Measurements from ENCODE around the gene CAMSAP2. TPM values are rescaled to one million over a fixed set of nuclear protein-coding genes. Genes with fewer than 3 reads are reported as not detected.

The CAMSAP2 gene
- total RNA-seq, 1 experiment from 2014 or later, result 23.4 TPM

DNA sequence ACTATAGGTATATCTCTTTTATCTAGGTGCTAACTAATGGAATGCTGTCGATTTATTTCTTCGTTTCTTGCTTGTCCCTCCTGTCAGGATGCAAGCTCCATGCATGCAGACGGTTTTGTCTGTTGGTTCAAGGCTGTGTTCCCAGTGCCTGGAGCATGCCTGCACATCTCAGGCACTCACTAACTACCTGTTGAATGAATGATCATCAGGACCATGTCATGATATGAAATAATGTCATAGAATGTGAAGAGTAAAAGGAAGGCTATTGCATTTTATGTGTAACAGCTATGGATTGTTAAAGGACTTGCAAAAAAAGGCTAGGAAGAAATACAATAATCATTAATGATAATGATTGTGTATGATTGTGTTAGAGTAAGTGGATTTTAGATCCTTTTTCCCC is 138.3 kb downstream of the CAMSAP2 start:
- POLR2A ChIA-PET, result interaction anchor here (1.2 kb wide), 1 partner anchor 18 kb away, joined by 4 read pairs; the partner anchor contains the start of gene INAVA
- TF ChIP-seq, protein P1, sequence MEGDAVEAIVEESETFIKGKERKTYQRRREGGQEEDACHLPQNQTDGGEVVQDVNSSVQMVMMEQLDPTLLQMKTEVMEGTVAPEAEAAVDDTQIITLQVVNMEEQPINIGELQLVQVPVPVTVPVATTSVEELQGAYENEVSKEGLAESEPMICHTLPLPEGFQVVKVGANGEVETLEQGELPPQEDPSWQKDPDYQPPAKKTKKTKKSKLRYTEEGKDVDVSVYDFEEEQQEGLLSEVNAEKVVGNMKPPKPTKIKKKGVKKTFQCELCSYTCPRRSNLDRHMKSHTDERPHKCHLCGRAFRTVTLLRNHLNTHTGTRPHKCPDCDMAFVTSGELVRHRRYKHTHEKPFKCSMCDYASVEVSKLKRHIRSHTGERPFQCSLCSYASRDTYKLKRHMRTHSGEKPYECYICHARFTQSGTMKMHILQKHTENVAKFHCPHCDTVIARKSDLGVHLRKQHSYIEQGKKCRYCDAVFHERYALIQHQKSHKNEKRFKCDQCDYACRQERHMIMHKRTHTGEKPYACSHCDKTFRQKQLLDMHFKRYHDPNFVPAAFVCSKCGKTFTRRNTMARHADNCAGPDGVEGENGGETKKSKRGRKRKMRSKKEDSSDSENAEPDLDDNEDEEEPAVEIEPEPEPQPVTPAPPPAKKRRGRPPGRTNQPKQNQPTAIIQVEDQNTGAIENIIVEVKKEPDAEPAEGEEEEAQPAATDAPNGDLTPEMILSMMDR (IDR thresholded peaks at IDR 0.05; ENCODE audit: insufficient read depth in 1 of 2, low read depth in 1 of 2, low read length in 1 of 2, severe bottlenecking in 1 of 2, unreplicated experiment in 1 of 2), result no peak

DNA sequence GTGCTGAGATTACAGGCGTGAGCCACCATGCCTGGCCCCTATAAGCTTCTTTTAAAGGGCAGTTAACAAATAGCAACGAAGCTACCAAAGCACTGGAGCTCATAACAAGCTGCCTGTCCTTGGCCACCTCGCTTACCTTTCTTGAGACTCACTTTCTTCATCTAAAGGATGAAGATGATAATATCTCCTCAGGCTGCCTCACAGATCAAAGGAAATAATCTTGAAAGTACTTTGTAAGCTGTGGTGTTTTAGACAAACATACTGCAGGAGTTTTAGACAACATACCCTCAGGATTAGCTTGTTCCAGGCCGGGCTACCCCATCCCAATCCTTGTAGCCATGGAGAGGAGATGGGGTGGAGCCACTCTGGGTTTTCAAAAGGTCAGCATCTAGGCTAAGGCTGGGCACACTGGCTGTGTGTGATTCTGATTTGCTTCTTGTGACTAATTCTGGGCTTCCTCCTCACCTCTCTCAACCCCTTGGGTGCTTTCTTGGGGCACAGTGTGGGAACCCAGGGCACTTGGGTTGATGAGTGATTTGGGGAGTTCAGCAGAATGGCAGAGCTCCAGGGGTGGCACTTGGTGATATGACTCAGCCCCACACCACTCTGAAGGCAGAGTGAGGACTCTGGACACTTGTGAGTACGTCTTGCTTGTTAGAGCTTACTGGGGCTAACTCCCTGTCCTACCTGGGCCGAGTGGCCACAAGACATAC is 139.3 kb downstream of the CAMSAP2 start:
- Histone ChIP-seq H3K4me3 (ENCODE audit: low read depth, low read length) (no peak overlapping the region), H3K27me3 (replicated peaks; ENCODE audit: control insufficient read depth, insufficient read depth, low read length) (no peaks in the 10 kb centered on the region; the same call in 1 of the 2 replicates), H3K4me1 (no peaks in the 10 kb centered on the region), H3K36me3 (ENCODE audit: control insufficient read depth, insufficient read depth, low read length) (no peaks in the 10 kb centered on the region), H3K9me3 (no peaks in the 10 kb centered on the region)
- TF ChIP-seq, protein P1 (IDR thresholded peaks at IDR 0.05; ENCODE audit: insufficient read depth in 1 of 2, low read depth in 1 of 2, low read length in 1 of 2, severe bottlenecking in 1 of 2, unreplicated experiment in 1 of 2), result no peak
- no peaks in the 10 kb centered on the region for H3K4me1 Mint-ChIP-seq (ENCODE audit: low read depth, unreplicated experiment)
- no peak overlapping the region for H3K27ac Mint-ChIP-seq (ENCODE audit: unreplicated experiment)
- no peaks in the 10 kb centered on the region for H3K9me3 Mint-ChIP-seq (ENCODE audit: unreplicated experiment)
- H3K36me3 Mint-ChIP-seq (ENCODE audit: insufficient read depth, unreplicated experiment), result no peaks in the 10 kb centered on the region
- POLR2A ChIA-PET, result no interaction called here
- no TSS peak for BruUV-seq (replicated peaks)
- no peaks in the 10 kb centered on the region for H3K27me3 Mint-ChIP-seq (ENCODE audit: insufficient read depth, unreplicated experiment)
- CTCF ChIA-PET, result no interaction called here
- DNase-seq, result no peak
- H3K4me3 Mint-ChIP-seq (ENCODE audit: unreplicated experiment), result no peak overlapping the region
- intact Hi-C loops (cut with micrococcal nuclease; ENCODE audit: unreplicated experiment), result no loop called here

More for the DNA sequence above, 138.3 kb downstream of the CAMSAP2 start:
- intact Hi-C loops (cut with micrococcal nuclease; ENCODE audit: unreplicated experiment), result no loop called here
- CTCF ChIA-PET, result no interaction called here
- Histone ChIP-seq H3K9me3 (no peaks in the 10 kb centered on the region), H3K27me3 (replicated peaks; ENCODE audit: control insufficient read depth, insufficient read depth, low read length) (no peaks in the 10 kb centered on the region; the same call in 1 of the 2 replicates), H3K4me1 (no peaks in the 10 kb centered on the region), H3K4me3 (ENCODE audit: low read depth, low read length) (no peak overlapping the region), H3K36me3 (ENCODE audit: control insufficient read depth, insufficient read depth, low read length) (no peaks in the 10 kb centered on the region)
- no peaks in the 10 kb centered on the region for H3K4me1 Mint-ChIP-seq (ENCODE audit: low read depth, unreplicated experiment)
- H3K27me3 Mint-ChIP-seq (ENCODE audit: insufficient read depth, unreplicated experiment), result no peaks in the 10 kb centered on the region
- H3K27ac Mint-ChIP-seq (ENCODE audit: unreplicated experiment), result no peak overlapping the region
- no peak overlapping the region for H3K4me3 Mint-ChIP-seq (ENCODE audit: unreplicated experiment)
- H3K36me3 Mint-ChIP-seq (ENCODE audit: insufficient read depth, unreplicated experiment), result no peaks in the 10 kb centered on the region
- no TSS peak for BruUV-seq (replicated peaks)
- no peak for DNase-seq
- no peaks in the 10 kb centered on the region for H3K9me3 Mint-ChIP-seq (ENCODE audit: unreplicated experiment)

DNA sequence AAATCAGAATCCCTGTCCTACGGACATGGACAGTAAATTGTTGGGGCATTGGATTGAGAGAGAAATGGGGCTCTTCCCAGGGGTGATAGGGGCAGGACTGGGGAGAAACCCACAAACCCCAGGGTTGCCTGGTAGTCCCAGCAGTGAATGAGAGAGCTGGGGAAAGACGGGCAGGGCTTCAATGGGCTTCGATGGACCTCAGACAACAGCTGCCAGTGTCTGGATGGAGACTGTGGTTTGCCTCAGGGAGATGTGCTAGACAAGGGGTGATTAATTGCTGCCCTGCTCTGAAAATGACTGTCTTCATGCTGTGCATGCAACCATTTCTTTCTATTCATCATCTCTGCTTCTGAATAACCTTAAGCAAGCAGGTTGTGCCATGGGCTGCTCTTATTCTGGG is 141.5 kb downstream of the CAMSAP2 start:
- Mint-ChIP-seq H3K4me3 (ENCODE audit: unreplicated experiment) (no peak overlapping the region), H3K9me3 (ENCODE audit: unreplicated experiment) (no peaks in the 10 kb centered on the region), H3K36me3 (ENCODE audit: insufficient read depth, unreplicated experiment) (no peaks in the 10 kb centered on the region), H3K27me3 (ENCODE audit: insufficient read depth, unreplicated experiment) (no peaks in the 10 kb centered on the region), H3K4me1 (ENCODE audit: low read depth, unreplicated experiment) (no peaks in the 10 kb centered on the region), H3K27ac (ENCODE audit: unreplicated experiment) (no peak overlapping the region)
- ChIA-PET CTCF (no interaction called here), POLR2A (interaction anchor here (0.7 kb wide), 1 partner anchor 24 kb away, joined by 4 read pairs; no protein-coding TSS in a partner anchor)
- intact Hi-C loops (cut with micrococcal nuclease; ENCODE audit: unreplicated experiment), result no loop called here
- no peak overlapping the region for H3K4me3 ChIP-seq (ENCODE audit: low read depth, low read length)
- H3K9me3 ChIP-seq, result no peaks in the 10 kb centered on the region
- DNase-seq, result no peak
- BruUV-seq (replicated peaks), result no TSS peak
- TF ChIP-seq, protein P1 (IDR thresholded peaks at IDR 0.05; ENCODE audit: insufficient read depth in 1 of 2, low read depth in 1 of 2, low read length in 1 of 2, severe bottlenecking in 1 of 2, unreplicated experiment in 1 of 2), result no peak
- H3K36me3 ChIP-seq (ENCODE audit: control insufficient read depth, insufficient read depth, low read length), result no peaks in the 10 kb centered on the region
- H3K4me1 ChIP-seq, result no peaks in the 10 kb centered on the region
- H3K27me3 ChIP-seq (replicated peaks; ENCODE audit: control insufficient read depth, insufficient read depth, low read length), result no peaks in the 10 kb centered on the region; the same call in 1 of the 2 replicates
